HG03108 (cell line): ENCODE measurements around the gene ZFPM1.
"Not testable (repeated sequence)": the region's sequence is repeated elsewhere in the genome, so short reads cannot be mapped to it uniquely, and the experiment has no call there.

Experiments
- ATAC-seq: cut with Tn5 transposase; IDR thresholded peaks from one replicate; pipeline ENCODE4 v1.9.1; 2021; ENCODE audit warnings: moderate library complexity; ENCODE audit not compliant: unreplicated experiment

The ZFPM1 gene

GRCh38 chr16:88464447-88465318 is 11.6 kb downstream of the ZFPM1 start:
- no peak for ATAC-seq

- ATAC-seq, result no peak
Measured at GRCh38 chr16:88465387-88465983, 12.4 kb downstream of the ZFPM1 start.

GRCh38 chr16:88466175-88466862 is 13.2 kb downstream of the ZFPM1 start:
- no peak for ATAC-seq

GRCh38 chr16:88466949-88467348 is 13.9 kb downstream of the ZFPM1 start:
- ATAC-seq, result no peak

- no peak for ATAC-seq
Measured at GRCh38 chr16:88467541-88467944, 14.5 kb downstream of the ZFPM1 start.

GRCh38 chr16:88468275-88469129 is 15.4 kb downstream of the ZFPM1 start:
- ATAC-seq, result no peak

- ATAC-seq, result no peak
Measured at GRCh38 chr16:88469615-88470395, 16.7 kb downstream of the ZFPM1 start.

- ATAC-seq, result not testable (repeated sequence)
Measured at GRCh38 chr16:88470396-88470680, 17.3 kb downstream of the ZFPM1 start.

GRCh38 chr16:88470696-88471095 is 17.6 kb downstream of the ZFPM1 start:
- ATAC-seq, result not testable (repeated sequence)

GRCh38 chr16:88471115-88471514 is 18.0 kb downstream of the ZFPM1 start:
- no peak for ATAC-seq

- ATAC-seq, result no peak
Measured at GRCh38 chr16:88471575-88471974, 18.5 kb downstream of the ZFPM1 start.

- no peak for ATAC-seq
Measured at GRCh38 chr16:88472069-88472468, 19.0 kb downstream of the ZFPM1 start.

- ATAC-seq, result no peak
Measured at GRCh38 chr16:88472637-88473205, 19.6 kb downstream of the ZFPM1 start.

GRCh38 chr16:88473666-88474534 is 20.8 kb downstream of the ZFPM1 start:
- no peak for ATAC-seq

- no peak for ATAC-seq
Measured at GRCh38 chr16:88475037-88475436, 22.0 kb downstream of the ZFPM1 start.

GRCh38 chr16:88476203-88476602 is 23.1 kb downstream of the ZFPM1 start:
- no peak for ATAC-seq

GRCh38 chr16:88476817-88477397 is 23.8 kb downstream of the ZFPM1 start:
- ATAC-seq, result no peak

- ATAC-seq, result no peak
Measured at GRCh38 chr16:88477631-88478519, 24.8 kb downstream of the ZFPM1 start.
